ENCODE results near the gene GPR155. TPM values are rescaled to one million over a fixed set of nuclear protein-coding genes. Genes with fewer than 3 reads are reported as not detected.

GPR155 gene
- total RNA-seq, 1 donor from 2014 or later: 11.0 TPM

DNA sequence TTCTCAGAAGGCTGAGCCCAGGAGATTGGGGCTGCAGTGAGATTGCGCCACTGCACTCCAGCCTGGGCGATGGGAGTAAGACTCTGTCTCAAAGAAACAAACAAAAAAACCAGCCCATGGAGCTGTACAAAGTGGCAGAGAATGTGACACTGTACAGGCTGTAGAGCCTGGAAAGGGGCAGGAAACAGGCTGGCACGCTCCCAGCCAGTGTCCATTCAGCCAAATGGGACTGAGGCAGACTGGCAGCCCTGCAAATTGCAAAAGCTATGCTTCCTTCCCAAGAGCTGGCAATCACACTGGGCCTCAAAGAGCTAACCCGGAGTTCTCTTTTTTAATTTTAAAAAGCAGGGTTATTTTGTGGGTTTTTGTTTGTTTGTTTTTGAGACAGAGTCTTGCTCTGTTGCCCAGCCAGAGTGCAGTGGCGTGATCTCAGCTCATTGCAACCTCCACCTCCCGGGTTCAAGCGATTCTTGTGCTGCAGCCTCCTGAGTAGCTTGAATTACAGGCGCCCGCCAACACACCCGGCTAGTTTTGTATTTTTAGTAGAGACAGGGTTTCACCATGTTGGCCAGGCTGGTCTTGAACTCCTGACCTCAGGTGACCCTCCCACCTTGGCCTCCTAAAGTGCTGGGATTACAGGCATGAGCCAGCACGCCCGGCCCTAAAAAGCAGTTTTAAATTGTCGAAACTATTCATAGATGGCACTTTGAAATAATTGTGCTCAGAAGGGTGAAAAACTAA, 48.5 kb downstream of the GPR155 start:
- H3K4me3 Mint-ChIP-seq (ENCODE audit: unreplicated experiment): no peak overlapping the region
- H3K27ac ChIP-seq (ENCODE audit: low read depth, low read length): no peak overlapping the region
- H3K27me3 Mint-ChIP-seq (ENCODE audit: low read depth, unreplicated experiment): no peaks in the 10 kb centered on the region

DNA sequence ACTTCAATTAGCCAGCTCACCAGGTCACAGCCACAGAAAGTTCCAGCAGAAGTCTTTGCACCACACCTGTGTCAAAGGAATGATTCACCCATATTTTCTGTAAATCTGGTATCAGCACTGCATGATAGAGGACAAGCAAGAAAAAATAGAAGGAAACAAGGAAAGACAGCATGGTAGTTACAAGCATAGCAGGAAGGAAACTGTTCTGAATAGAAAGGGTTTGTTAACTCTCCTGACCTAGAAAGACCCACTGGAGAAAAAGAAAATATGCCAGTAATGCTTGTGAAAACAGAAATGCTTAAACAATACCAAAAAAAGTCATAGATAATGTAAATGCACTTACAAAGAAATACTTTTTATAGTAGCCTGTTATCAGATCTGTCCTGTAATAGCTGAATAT, 50.5 kb downstream of the GPR155 start:
- H3K4me3 ChIP-seq (ENCODE audit: insufficient read depth, low read depth, low read length): no peak overlapping the region
- no peak overlapping the region for H3K9ac ChIP-seq (ENCODE audit: low read length)
- Mint-ChIP-seq H3K4me1 (ENCODE audit: low read depth, unreplicated experiment) (peaks cover 5% of the 10 kb centered on the region), H3K36me3 (ENCODE audit: low read depth, unreplicated experiment) (peaks cover 8% of the 10 kb centered on the region), H3K27me3 (ENCODE audit: low read depth, unreplicated experiment) (no peaks in the 10 kb centered on the region), H3K27ac (ENCODE audit: unreplicated experiment) (no peak overlapping the region), H3K9me3 (ENCODE audit: unreplicated experiment) (no peaks in the 10 kb centered on the region), H3K4me3 (ENCODE audit: unreplicated experiment) (no peak overlapping the region)
- no peaks in the 10 kb centered on the region for H3K79me2 ChIP-seq (ENCODE audit: insufficient read depth, low read length)
- H3K27me3 ChIP-seq (ENCODE audit: insufficient read depth, low read length): no peaks in the 10 kb centered on the region
- H3K9me3 ChIP-seq (ENCODE audit: insufficient read depth, low read depth, low read length): no peaks in the 10 kb centered on the region
- peak overlapping the region; percentile 2 for H3K4me2 ChIP-seq (ENCODE audit: low read length)
- TF ChIP-seq EZH2 (IDR thresholded peaks at IDR 0.05; ENCODE audit: insufficient read depth, low read length) (no peak), CTCF (IDR thresholded peaks at IDR 0.05; ENCODE audit: insufficient read depth, low read depth, low read length) (no peak)
- no peak for FAIRE-seq
- no peak overlapping the region for H3K27ac ChIP-seq (ENCODE audit: low read depth, low read length)
- no peaks in the 10 kb centered on the region for H3K4me1 ChIP-seq (ENCODE audit: insufficient read depth, low read length)
- H2AFZ ChIP-seq (ENCODE audit: low read depth, low read length): no peak overlapping the region
- peak; percentile 40 for DNase-seq (ENCODE audit: low read depth)
- H4K20me1 ChIP-seq (ENCODE audit: insufficient read depth, low read length): no peaks in the 10 kb centered on the region
- H3K36me3 ChIP-seq (ENCODE audit: insufficient read depth, low read length): no peaks in the 10 kb centered on the region

More for the DNA sequence above, 48.5 kb downstream of the GPR155 start:
- no peak overlapping the region for H2AFZ ChIP-seq (ENCODE audit: low read depth, low read length)
- peaks cover 9% of the 10 kb centered on the region for H3K4me1 Mint-ChIP-seq (ENCODE audit: low read depth, unreplicated experiment)
- TF ChIP-seq EZH2 (IDR thresholded peaks at IDR 0.05; ENCODE audit: insufficient read depth, low read length) (no peak), CTCF (IDR thresholded peaks at IDR 0.05; ENCODE audit: insufficient read depth, low read depth, low read length) (no peak)
- no peaks in the 10 kb centered on the region for H4K20me1 ChIP-seq (ENCODE audit: insufficient read depth, low read length)
- no peak overlapping the region for H3K4me2 ChIP-seq (ENCODE audit: low read length)
- DNase-seq (ENCODE audit: low read depth): no peak
- H3K36me3 ChIP-seq (ENCODE audit: insufficient read depth, low read length): no peaks in the 10 kb centered on the region
- H3K36me3 Mint-ChIP-seq (ENCODE audit: low read depth, unreplicated experiment): peaks cover 8% of the 10 kb centered on the region
- no peaks in the 10 kb centered on the region for H3K79me2 ChIP-seq (ENCODE audit: insufficient read depth, low read length)
- H3K27ac Mint-ChIP-seq (ENCODE audit: unreplicated experiment): no peak overlapping the region
- no peak overlapping the region for H3K4me3 ChIP-seq (ENCODE audit: insufficient read depth, low read depth, low read length)
- H3K4me1 ChIP-seq (ENCODE audit: insufficient read depth, low read length): peaks cover 8% of the 10 kb centered on the region
- no peaks in the 10 kb centered on the region for H3K9me3 ChIP-seq (ENCODE audit: insufficient read depth, low read depth, low read length)
- H3K9me3 Mint-ChIP-seq (ENCODE audit: unreplicated experiment): no peaks in the 10 kb centered on the region
- no peak overlapping the region for H3K9ac ChIP-seq (ENCODE audit: low read length)
- no peaks in the 10 kb centered on the region for H3K27me3 ChIP-seq (ENCODE audit: insufficient read depth, low read length)
- FAIRE-seq: no peak

- no peak overlapping the region for H3K27ac ChIP-seq (ENCODE audit: low read depth, low read length)
- no peak overlapping the region for H3K4me3 Mint-ChIP-seq (ENCODE audit: unreplicated experiment)
- no peak overlapping the region for H2AFZ ChIP-seq (ENCODE audit: low read depth, low read length)
- no peaks in the 10 kb centered on the region for H3K9me3 Mint-ChIP-seq (ENCODE audit: unreplicated experiment)
- no peaks in the 10 kb centered on the region for H4K20me1 ChIP-seq (ENCODE audit: insufficient read depth, low read length)
- H3K36me3 Mint-ChIP-seq (ENCODE audit: low read depth, unreplicated experiment): peaks cover 4% of the 10 kb centered on the region
- FAIRE-seq (no peak), DNase-seq (ENCODE audit: low read depth) (no peak)
- H3K9ac ChIP-seq (ENCODE audit: low read length): no peak overlapping the region
- no peak overlapping the region for H3K4me2 ChIP-seq (ENCODE audit: low read length)
- H3K4me1 ChIP-seq (ENCODE audit: insufficient read depth, low read length): no peaks in the 10 kb centered on the region
- H3K27me3 Mint-ChIP-seq (ENCODE audit: low read depth, unreplicated experiment): no peaks in the 10 kb centered on the region
- H3K4me3 ChIP-seq (ENCODE audit: insufficient read depth, low read depth, low read length): no peak overlapping the region
- no peaks in the 10 kb centered on the region for H3K36me3 ChIP-seq (ENCODE audit: insufficient read depth, low read length)
- no peak for TF ChIP-seq CTCF (IDR thresholded peaks at IDR 0.05; ENCODE audit: insufficient read depth, low read depth, low read length)
- no peak for TF ChIP-seq EZH2 (IDR thresholded peaks at IDR 0.05; ENCODE audit: insufficient read depth, low read length)
- H3K9me3 ChIP-seq (ENCODE audit: insufficient read depth, low read depth, low read length): no peaks in the 10 kb centered on the region
- peaks cover 5% of the 10 kb centered on the region for H3K4me1 Mint-ChIP-seq (ENCODE audit: low read depth, unreplicated experiment)
- no peaks in the 10 kb centered on the region for H3K27me3 ChIP-seq (ENCODE audit: insufficient read depth, low read length)
- H3K79me2 ChIP-seq (ENCODE audit: insufficient read depth, low read length): no peaks in the 10 kb centered on the region
- no peak overlapping the region for H3K27ac Mint-ChIP-seq (ENCODE audit: unreplicated experiment)
Observed at GRCh38 chr2:174431902-174432301, 54.9 kb downstream of the GPR155 start.

Measured in astrocyte (in vitro differentiated cells and primary cell).